ENCODE measurements around the gene C3.
"Not testable (repeated sequence)": the region's sequence is repeated elsewhere in the genome, so short reads cannot be mapped to it uniquely, and the experiment has no call there.

Gene C3

DNA sequence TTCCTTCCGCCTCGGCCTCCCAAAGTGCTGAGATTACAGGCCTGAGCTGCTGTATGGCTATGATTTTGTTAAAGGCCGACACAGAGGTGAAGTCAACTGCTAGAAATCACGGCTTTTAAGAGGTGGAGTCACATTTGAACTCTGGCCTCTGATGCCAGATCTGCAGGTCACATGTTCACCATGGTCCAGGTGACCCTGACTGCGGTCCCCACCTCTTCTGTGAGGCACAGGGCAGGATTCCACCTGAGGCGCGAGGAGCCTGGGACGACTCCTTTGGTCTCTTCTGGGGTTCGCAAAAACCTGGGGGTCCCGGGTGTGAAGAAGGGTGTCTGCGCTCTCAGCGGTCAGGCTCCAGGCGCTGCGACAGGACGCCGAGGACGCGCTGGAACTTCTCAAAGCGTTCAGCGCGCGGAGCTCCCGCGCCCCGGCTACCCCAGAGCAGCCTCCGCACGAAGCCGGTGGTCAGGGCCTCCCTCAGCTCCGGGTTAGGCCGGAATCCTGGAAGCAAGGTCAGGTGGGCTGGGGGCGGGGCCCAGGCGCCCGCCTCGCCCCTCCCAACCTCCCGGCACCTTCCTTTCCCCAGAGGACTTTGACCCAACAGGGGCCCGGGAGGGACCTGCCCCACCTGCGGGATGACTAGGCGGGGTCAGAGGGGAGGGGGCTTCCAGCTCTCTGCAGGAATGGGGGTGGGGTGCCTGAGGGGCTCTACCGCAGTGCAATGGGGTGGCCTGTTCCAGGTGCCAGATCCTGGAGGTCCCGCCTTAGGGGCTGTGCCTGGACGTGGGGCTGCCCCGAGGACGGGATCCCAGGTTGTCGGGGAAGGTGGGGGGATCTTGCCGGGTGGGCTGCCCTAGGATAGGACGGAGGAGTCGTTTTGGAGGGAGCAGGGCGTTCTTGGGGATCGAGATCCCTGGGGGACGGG, 32.1 kb upstream of the C3 start:
- Histone ChIP-seq H3K79me2 (ENCODE audit: insufficient read depth, low read length) (no peaks in the 10 kb centered on the region), H2AFZ (ENCODE audit: low read depth, low read length) (peak overlapping the region; percentile 88), H3K27me3 (ENCODE audit: insufficient read depth, low read length, poor library complexity) (no peaks in the 10 kb centered on the region), H4K20me1 (ENCODE audit: insufficient read depth, low read length) (no peaks in the 10 kb centered on the region), H3K27ac (ENCODE audit: low read length) (peak overlapping the region; percentile 69; the same call in 1 of the 2 replicates), H3K36me3 (ENCODE audit: insufficient read depth, low read length) (peaks cover 12% of the 10 kb centered on the region), H3K4me2 (ENCODE audit: insufficient read depth, low read length) (peak overlapping the region; percentile 89), H3K9me3 (ENCODE audit: insufficient read depth, low read length, severe bottlenecking) (no peaks in the 10 kb centered on the region), H3K4me1 (ENCODE audit: insufficient read depth, low read length) (peaks cover 16% of the 10 kb centered on the region), H3K4me3 (ENCODE audit: low read depth in 1 of 2, low read length in 2 of 2) (peak overlapping the region in 1 of 2 experiments; percentile 60; a peak in 2 of 4 replicates), H3K9ac (ENCODE audit: low read depth, low read length) (peak overlapping the region; percentile 49; the same call in 1 of the 2 replicates)
- ATAC-seq (ENCODE audit: insufficient read depth, low read depth) (no peak), DNase-seq (no peak)
- TF ChIP-seq, protein P1, sequence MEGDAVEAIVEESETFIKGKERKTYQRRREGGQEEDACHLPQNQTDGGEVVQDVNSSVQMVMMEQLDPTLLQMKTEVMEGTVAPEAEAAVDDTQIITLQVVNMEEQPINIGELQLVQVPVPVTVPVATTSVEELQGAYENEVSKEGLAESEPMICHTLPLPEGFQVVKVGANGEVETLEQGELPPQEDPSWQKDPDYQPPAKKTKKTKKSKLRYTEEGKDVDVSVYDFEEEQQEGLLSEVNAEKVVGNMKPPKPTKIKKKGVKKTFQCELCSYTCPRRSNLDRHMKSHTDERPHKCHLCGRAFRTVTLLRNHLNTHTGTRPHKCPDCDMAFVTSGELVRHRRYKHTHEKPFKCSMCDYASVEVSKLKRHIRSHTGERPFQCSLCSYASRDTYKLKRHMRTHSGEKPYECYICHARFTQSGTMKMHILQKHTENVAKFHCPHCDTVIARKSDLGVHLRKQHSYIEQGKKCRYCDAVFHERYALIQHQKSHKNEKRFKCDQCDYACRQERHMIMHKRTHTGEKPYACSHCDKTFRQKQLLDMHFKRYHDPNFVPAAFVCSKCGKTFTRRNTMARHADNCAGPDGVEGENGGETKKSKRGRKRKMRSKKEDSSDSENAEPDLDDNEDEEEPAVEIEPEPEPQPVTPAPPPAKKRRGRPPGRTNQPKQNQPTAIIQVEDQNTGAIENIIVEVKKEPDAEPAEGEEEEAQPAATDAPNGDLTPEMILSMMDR (IDR thresholded peaks at IDR 0.05; ENCODE audit: borderline replicate concordance, extremely low read depth, low read length, poor library complexity, severe bottlenecking) = no peak
- no peak for TF ChIP-seq EZH2 (IDR thresholded peaks at IDR 0.05; ENCODE audit: borderline replicate concordance, low read depth, low read length, severe bottlenecking)

DNA sequence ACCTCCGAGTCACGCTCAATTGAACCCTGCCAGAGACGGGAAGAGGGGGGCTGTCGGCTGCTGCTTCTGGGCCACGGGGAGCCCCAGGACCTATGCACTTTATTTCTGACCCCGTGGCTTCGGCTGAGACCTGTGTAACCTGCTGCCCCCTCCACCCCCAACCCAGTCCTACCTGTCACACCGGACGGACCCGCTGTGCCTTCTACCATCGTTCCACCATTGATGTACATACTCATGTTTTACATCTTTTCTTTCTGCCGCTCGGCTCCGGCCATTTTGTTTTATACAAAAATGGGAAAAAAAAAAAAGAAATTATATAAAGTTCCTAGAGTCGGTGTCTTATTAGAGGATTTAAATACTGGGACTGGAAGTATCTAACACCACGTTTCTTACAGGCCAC, 30.7 kb upstream of the C3 start:
- no peak for TF ChIP-seq EZH2 (IDR thresholded peaks at IDR 0.05; ENCODE audit: borderline replicate concordance, low read depth, low read length, severe bottlenecking)
- TF ChIP-seq, protein P1 (IDR thresholded peaks at IDR 0.05; ENCODE audit: borderline replicate concordance, extremely low read depth, low read length, poor library complexity, severe bottlenecking) = no peak
- DNase-seq = no peak
- H3K79me2 ChIP-seq (ENCODE audit: insufficient read depth, low read length) = no peaks in the 10 kb centered on the region
- H3K9me3 ChIP-seq (ENCODE audit: insufficient read depth, low read length, severe bottlenecking) = no peaks in the 10 kb centered on the region
- H3K27ac ChIP-seq (ENCODE audit: low read length) = no peak overlapping the region
- H4K20me1 ChIP-seq (ENCODE audit: insufficient read depth, low read length) = no peaks in the 10 kb centered on the region
- no peak overlapping the region for H3K4me3 ChIP-seq (ENCODE audit: low read depth in 1 of 2, low read length in 2 of 2)
- no peak overlapping the region for H2AFZ ChIP-seq (ENCODE audit: low read depth, low read length)
- ATAC-seq (ENCODE audit: insufficient read depth, low read depth) = no peak
- H3K9ac ChIP-seq (ENCODE audit: low read depth, low read length) = no peak overlapping the region
- no peak overlapping the region for H3K4me2 ChIP-seq (ENCODE audit: insufficient read depth, low read length)
- H3K36me3 ChIP-seq (ENCODE audit: insufficient read depth, low read length) = peaks cover 12% of the 10 kb centered on the region
- H3K27me3 ChIP-seq (ENCODE audit: insufficient read depth, low read length, poor library complexity) = no peaks in the 10 kb centered on the region
- H3K4me1 ChIP-seq (ENCODE audit: insufficient read depth, low read length) = peaks cover 16% of the 10 kb centered on the region

DNA sequence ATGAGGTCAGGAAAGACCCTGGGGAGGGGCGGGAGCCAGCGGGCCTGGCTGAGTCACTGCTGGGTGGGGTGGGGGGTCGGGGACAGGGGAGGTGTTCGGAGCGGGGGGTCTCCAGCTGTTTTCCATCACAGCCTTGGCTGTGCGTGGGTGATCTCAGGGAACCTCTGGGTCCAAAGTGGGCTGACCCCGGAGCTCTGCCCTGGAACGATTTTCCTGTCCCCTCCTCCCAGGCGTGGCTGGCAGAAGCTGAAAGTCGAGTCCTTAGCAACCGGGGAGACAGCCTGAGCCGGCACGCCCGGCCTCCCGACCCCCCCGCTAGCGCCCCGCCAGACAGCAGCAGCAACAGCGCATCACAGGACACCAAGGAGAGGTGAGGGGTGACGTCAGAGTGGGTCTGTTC, 29.6 kb upstream of the C3 start:
- Histone ChIP-seq H3K27ac (ENCODE audit: low read length) (no peak overlapping the region), H4K20me1 (ENCODE audit: insufficient read depth, low read length) (no peaks in the 10 kb centered on the region), H3K4me2 (ENCODE audit: insufficient read depth, low read length) (no peak overlapping the region), H3K4me3 (ENCODE audit: low read depth in 1 of 2, low read length in 2 of 2) (no peak overlapping the region), H3K27me3 (ENCODE audit: insufficient read depth, low read length, poor library complexity) (no peaks in the 10 kb centered on the region), H3K79me2 (ENCODE audit: insufficient read depth, low read length) (no peaks in the 10 kb centered on the region), H3K4me1 (ENCODE audit: insufficient read depth, low read length) (peaks cover 16% of the 10 kb centered on the region), H3K36me3 (ENCODE audit: insufficient read depth, low read length) (peaks cover 17% of the 10 kb centered on the region), H3K9me3 (ENCODE audit: insufficient read depth, low read length, severe bottlenecking) (no peaks in the 10 kb centered on the region), H3K9ac (ENCODE audit: low read depth, low read length) (no peak overlapping the region), H2AFZ (ENCODE audit: low read depth, low read length) (no peak overlapping the region)
- no peak for ATAC-seq (ENCODE audit: insufficient read depth, low read depth)
- no peak for TF ChIP-seq EZH2 (IDR thresholded peaks at IDR 0.05; ENCODE audit: borderline replicate concordance, low read depth, low read length, severe bottlenecking)
- TF ChIP-seq, protein P1 (IDR thresholded peaks at IDR 0.05; ENCODE audit: borderline replicate concordance, extremely low read depth, low read length, poor library complexity, severe bottlenecking) = no peak
- DNase-seq = no peak

DNA sequence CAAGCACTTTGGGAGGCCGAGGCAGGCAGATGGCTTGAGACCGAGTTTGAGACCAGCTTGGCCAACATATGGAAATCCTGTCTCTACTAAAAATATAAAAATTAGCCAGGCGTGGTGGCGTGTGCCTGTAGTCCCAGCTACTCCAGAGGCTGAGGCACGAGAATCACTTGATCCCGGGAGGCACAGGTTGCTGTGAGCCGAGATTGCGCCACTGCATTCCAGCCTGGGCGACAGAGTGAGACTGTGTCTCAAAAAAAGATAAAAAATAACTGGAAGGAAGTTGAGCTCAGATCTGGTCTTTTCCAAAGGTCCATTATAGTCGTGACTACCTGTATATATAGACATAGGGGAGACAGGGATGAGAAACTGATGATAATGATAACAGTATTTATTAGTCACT, 28.1 kb upstream of the C3 start:
- H3K4me3 ChIP-seq (ENCODE audit: low read depth in 1 of 2, low read length in 2 of 2); H3K9ac ChIP-seq (ENCODE audit: low read depth, low read length); ATAC-seq (ENCODE audit: insufficient read depth, low read depth); H3K4me1 ChIP-seq (ENCODE audit: insufficient read depth, low read length); H3K4me2 ChIP-seq (ENCODE audit: insufficient read depth, low read length); H3K27ac ChIP-seq (ENCODE audit: low read length); H3K27me3 ChIP-seq (ENCODE audit: insufficient read depth, low read length, poor library complexity); H3K79me2 ChIP-seq (ENCODE audit: insufficient read depth, low read length); DNase-seq; H3K9me3 ChIP-seq (ENCODE audit: insufficient read depth, low read length, severe bottlenecking); H2AFZ ChIP-seq (ENCODE audit: low read depth, low read length); H4K20me1 ChIP-seq (ENCODE audit: insufficient read depth, low read length): not testable (repeated sequence)
- peaks cover 31% of the 10 kb centered on the region for H3K36me3 ChIP-seq (ENCODE audit: insufficient read depth, low read length)

Measured in DND-41 (cell line).